Activated CD8-positive, alpha-beta memory T cell treated with anti-CD3 and anti-CD28 coated beads for 1 hour (primary cell): ENCODE data around the gene CABLES2.

Experiments
- DNase-seq, 2 donors: peaks; one replicate each; pipeline ENCODE4 v3.0.0-alpha.2; 2020; ENCODE audit warnings: low read depth in 1 of 2; ENCODE audit errors: extremely low read depth in 1 of 2

CABLES2 gene

GRCh38 chr20:62362991-62363919 lies 43.8 kb downstream of the CABLES2 start:
- DNase-seq, result no peak

- no peak for DNase-seq
Measured at GRCh38 chr20:62362590-62362940, 44.5 kb downstream of the CABLES2 start.

GRCh38 chr20:62361799-62362589 lies 45.1 kb downstream of the CABLES2 start:
- no peak for DNase-seq

- DNase-seq, result no peak
Measured at GRCh38 chr20:62360854-62361798, 46.0 kb downstream of the CABLES2 start.

- DNase-seq, result no peak
Measured at GRCh38 chr20:62359491-62360121, 47.5 kb downstream of the CABLES2 start.

GRCh38 chr20:62359043-62359490 lies 48.0 kb downstream of the CABLES2 start:
- DNase-seq, result no peak

GRCh38 chr20:62358171-62359042 lies 48.7 kb downstream of the CABLES2 start:
- DNase-seq, result no peak

GRCh38 chr20:62357681-62358080 lies 49.4 kb downstream of the CABLES2 start:
- DNase-seq, result no peak

GRCh38 chr20:62357187-62357667 lies 49.9 kb downstream of the CABLES2 start:
- DNase-seq, result no peak

- DNase-seq, result no peak
Measured at GRCh38 chr20:62356589-62357186, 50.4 kb downstream of the CABLES2 start.

- no peak for DNase-seq
Measured at GRCh38 chr20:62355878-62356588, 51.1 kb downstream of the CABLES2 start.

- DNase-seq, result no peak
Measured at GRCh38 chr20:62355516-62355877, 51.6 kb downstream of the CABLES2 start.

GRCh38 chr20:62354811-62355341 lies 52.2 kb downstream of the CABLES2 start:
- no peak for DNase-seq

GRCh38 chr20:62354031-62354808 lies 52.9 kb downstream of the CABLES2 start:
- no peak for DNase-seq

- no peak for DNase-seq
Measured at GRCh38 chr20:62353289-62354030, 53.6 kb downstream of the CABLES2 start.
